ENCODE data around the gene HSD17B1.
"Not testable (repeated sequence)": the region's sequence is repeated elsewhere in the genome, so short reads cannot be mapped to it uniquely, and the experiment has no call there.

Gene HSD17B1, protein sequence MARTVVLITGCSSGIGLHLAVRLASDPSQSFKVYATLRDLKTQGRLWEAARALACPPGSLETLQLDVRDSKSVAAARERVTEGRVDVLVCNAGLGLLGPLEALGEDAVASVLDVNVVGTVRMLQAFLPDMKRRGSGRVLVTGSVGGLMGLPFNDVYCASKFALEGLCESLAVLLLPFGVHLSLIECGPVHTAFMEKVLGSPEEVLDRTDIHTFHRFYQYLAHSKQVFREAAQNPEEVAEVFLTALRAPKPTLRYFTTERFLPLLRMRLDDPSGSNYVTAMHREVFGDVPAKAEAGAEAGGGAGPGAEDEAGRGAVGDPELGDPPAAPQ

DNA sequence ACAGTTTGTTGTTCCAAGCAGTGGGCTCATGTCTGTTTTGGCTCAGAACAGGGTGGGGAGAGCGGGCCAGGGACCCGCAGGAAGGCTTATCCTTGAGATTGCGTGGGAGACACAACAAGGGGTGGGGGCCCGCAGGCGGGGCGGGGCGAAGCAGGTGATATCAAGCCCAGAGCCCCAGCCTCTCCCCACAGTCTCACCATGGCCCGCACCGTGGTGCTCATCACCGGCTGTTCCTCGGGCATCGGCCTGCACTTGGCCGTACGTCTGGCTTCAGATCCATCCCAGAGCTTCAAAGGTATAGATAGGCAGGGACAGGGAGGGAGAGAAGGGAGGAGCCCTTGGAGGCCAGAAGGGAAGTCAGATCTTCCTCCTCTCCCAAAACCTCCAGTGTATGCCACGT lies at the start of gene HSD17B1:
TSS of gene HSD17B1 (plus strand) at position 188 of the 400 bp plus-strand sequence. CDS start at position 199, 11 bp downstream.
- not testable (repeated sequence) for DNase-seq (ENCODE audit: low read depth)

DNA sequence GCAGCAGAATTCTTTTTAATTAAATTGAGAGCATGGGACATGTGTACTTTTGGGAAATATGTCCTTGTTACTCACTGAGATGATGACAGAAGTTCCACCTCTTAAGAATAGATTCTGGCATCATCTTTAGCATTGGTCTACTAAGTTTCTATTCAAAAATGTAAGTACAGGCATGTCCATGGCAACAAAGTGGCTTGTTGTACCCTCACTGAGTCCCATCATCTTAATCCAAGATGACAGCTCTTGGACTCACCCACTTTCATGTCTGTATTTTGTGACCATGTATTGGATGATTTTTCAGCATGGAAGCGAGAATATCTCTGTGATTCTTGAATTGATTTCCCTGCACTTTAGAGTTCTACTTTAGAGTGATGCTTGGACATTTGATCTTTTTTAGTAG lies 49.8 kb upstream of the HSD17B1 start:
- no peak for DNase-seq (ENCODE audit: low read depth)

DNA sequence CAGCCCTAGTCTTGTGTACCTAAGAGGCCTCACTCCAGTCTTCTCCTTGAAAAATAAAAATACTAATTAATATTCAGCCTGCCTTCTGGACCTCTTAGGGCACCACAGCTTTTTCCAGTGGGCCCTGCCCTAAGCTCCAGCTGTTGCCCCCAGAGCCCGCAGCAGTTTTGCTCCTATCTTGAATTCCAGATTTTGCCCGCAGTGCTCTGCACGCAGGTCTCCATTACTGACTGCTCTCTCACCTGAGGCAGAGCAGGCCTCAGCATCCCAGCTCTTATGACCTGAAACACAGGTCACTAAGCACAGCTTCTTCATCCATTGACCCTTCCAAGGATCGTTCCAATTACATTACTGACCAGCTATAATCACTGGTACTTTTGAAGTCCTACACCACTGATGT lies 45.1 kb upstream of the HSD17B1 start:
- no peak for DNase-seq (ENCODE audit: low read depth)

DNA sequence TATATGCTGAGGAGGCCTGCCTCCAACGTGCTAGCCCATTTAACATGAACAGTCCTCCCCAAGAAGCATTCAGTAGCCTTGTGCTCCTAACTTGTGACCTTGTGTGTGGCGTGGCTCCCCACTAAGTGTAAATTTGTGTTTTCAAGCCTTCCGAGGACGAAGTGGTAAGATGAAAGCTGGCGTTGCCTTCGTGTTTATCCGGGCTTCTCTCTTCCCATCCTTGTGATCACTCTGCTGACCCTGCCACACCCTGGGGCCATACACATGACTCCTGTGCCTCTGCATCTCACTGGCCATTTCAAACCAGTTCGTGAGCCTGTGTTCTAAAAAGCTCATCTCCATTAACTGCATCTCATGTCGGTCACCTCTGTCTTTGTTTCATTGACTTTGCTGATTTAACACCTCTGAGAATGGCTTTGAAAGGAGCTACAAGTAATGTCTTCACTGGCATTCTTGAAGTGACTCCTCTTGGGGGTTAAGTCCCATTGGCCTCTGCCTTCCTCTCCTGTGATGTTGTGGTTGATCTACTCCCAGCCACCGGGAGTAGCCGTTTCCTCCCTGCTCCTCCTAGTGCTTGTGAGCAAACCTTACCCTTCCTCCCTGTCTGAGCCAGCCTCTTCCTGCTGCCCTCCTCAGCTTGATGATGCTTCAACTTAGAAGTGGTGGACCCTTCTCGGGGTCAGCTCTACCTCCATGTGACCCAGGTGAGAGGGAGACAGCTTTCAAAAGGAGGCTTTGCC lies 44.1 kb upstream of the HSD17B1 start:
- no peak for DNase-seq (ENCODE audit: low read depth)

DNA sequence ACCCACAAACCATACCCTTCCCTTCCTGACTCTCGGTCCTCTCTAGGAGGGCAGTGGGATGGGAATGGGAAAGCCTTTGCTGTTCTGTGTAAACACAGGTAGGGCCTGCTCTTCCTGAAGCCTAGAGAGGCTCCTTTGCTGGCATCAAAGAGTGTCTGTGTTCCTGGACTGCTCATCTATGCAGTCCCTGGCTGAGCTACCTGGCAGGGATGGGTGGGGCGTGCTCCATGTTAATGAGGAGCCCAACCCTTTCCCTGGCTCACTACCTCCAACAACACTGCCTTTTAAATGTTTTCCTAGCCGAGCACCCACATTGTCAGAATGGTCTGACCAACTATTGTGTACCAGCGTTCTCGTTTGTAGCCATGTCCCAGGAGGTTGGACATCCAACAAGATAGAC lies 43.3 kb upstream of the HSD17B1 start:
- DNase-seq (ENCODE audit: low read depth) = no peak

DNA sequence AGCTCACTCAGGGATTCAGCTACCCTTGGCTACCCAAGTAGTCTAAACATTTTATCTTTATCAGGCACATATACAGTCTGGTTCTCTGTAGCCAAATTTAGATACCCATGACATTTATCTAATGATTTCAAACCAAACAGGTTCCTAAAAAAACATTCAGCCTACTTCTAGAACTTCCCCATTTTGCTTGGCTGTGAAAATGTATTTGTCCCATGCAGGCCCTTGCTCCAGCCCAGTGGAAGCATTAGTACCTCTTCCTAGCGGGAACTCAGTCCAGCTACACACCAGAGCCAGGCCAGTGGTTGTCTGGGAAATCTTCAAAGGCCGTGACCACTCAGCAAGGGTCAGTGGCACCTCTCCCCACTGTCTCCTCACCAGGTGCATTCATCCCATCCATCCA lies 42.9 kb upstream of the HSD17B1 start:
- no peak for DNase-seq (ENCODE audit: low read depth)

DNA sequence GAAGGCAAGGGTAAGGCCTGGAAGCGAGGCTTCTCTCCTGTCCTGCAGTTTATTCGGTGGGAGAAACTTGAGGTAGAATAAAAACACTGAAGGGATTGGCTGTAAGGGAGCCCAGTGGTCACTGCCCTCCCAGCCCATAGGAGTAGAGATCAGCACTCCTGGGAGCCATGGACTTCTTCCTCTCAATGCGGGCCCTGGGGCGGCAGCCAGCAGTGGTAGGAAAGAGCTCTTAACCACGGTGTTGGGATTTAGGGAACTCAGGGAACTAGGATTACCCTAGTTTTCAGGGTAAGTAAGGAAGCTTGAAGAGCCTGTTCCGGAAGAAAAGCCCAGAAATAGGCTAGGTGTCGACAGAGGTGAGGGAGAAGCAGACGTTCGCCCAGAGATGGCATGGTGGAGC lies 40.5 kb upstream of the HSD17B1 start:
- DNase-seq (ENCODE audit: low read depth) = no peak

DNA sequence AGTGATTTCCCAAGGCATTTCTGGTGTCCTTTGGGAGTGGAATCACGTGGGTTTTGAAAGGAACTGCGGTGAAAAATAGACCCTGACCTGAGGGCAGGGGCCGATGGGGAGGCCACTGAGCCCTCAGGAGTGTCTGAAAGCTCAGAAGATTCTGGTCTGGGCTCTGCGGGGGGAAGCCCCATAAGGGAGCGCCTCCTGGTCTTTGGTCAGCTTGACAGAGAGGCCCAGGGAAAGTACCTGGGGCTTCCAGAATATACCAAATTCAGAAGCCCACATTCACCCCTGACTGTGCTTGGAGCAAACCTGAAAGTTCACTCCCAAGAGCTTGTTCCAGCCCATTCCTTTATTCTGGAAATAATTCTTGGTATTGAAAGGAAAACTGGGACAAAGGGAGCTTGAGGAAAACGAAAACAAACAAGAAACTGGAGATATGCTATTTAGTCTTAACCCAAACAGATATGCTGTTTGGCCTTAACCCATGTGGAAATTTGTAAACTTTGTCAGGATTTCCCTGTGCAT lies 39.9 kb upstream of the HSD17B1 start:
- no peak for DNase-seq (ENCODE audit: low read depth)

DNA sequence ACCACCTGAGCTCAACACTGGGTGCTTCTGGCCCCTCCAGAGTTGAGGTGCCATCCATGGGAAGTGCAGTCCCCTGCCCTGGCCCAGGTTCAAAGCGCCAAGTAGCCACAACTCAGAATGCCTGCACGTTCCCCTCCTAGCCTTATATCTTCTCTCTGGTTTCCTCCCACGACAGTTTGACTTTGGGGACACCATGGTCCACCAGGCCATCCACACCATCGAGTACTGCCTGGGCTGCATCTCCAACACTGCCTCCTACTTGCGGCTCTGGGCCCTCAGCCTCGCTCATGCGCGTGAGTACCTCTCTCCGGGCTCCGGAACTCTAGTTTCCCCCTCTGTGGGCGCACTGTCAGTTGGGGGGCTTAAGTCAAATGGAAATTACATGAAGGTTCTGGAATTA lies 39.0 kb upstream of the HSD17B1 start:
- DNase-seq (ENCODE audit: low read depth) = no peak

DNA sequence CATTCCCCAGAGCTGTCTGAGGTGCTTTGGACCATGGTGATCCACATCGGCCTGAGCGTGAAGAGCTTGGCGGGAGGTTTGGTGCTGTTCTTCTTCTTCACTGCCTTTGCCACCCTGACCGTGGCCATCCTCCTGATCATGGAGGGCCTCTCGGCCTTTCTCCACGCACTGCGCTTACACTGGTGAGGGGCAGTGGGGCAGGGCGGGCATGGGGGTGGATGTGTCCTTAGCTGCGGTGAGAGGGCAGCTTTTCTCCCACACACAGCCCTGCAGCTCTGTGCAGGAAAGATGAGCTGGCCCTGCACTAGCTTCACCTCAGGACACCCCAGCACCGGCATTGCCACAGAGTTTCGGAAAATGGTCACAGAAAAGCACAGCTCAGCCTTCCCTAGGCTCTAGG lies 38.4 kb upstream of the HSD17B1 start:
- DNase-seq (ENCODE audit: low read depth) = no peak

DNA sequence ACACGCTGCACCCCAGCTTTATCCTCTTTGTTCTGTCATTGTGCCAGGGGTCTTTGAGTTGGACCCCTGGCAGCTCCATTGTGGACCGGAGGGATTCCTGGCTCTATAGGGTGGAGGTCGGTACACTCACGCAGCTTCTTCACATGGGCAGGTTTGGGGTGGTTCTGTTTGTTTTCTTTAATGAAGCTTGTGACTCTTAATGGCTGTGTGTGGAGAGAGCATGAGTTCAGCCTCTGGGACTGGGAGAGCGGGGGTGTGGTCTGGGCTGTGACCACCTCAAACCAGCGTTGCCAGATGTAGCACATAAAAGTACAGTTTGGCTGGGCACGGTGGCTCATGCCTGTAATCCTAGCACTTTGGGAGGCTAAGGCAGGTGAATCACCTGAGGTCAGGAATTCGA lies 37.9 kb upstream of the HSD17B1 start:
- DNase-seq (ENCODE audit: low read depth) = no peak

DNA sequence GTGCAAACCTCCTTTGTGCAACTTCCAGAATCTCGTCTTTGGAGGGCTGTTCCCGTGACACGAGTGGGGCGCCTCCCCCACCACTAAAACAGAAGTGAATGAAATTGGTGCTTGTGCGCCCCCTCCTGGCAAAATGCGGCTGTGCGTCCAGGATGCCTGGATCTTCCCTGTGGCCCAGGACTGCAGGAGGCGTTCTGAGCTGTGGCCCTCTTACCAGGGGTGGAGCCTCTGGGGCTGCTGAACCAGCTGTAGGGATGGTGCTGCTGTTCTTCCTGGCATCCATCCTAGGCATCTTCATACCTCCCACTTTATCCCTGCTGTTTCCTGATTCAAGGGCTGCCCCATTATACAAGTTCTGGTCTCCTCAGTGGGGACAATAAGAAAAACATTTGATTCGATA lies 35.2 kb upstream of the HSD17B1 start:
- peak; percentile 72 for DNase-seq (ENCODE audit: low read depth)

DNA sequence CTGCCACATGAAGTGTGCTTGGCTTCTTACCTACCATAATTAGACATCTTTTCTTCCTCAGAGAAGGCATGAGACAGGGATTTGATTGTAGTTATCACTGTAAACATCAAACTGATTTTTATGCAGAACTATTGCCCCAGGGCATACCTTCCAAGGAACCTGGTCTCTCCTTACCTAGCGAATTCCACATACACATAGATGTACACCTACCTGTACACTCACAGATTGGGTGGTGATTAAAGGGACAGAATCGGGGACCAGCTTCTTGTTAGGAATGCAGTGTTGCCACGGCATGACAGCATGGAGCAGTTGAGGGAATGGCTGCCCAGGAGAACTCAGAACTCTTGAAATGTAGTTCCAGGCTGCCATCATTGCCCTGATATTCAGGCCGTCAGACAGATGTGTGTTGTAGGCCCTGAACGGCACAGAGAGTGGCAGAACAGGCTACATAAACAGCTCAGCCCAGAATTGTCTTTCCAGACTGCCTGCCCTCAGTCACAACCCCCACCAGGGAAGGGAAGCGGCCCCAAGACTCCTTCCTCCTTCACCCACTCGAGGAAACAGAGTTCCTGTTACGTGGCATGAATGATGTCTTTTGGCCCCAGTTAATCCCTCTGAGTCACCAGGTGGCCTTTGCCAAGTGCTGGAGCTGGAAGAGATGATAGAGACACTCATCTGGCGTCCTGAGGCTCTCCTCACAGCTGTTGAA lies 34.5 kb upstream of the HSD17B1 start:
- DNase-seq (ENCODE audit: low read depth) = no peak

DNA sequence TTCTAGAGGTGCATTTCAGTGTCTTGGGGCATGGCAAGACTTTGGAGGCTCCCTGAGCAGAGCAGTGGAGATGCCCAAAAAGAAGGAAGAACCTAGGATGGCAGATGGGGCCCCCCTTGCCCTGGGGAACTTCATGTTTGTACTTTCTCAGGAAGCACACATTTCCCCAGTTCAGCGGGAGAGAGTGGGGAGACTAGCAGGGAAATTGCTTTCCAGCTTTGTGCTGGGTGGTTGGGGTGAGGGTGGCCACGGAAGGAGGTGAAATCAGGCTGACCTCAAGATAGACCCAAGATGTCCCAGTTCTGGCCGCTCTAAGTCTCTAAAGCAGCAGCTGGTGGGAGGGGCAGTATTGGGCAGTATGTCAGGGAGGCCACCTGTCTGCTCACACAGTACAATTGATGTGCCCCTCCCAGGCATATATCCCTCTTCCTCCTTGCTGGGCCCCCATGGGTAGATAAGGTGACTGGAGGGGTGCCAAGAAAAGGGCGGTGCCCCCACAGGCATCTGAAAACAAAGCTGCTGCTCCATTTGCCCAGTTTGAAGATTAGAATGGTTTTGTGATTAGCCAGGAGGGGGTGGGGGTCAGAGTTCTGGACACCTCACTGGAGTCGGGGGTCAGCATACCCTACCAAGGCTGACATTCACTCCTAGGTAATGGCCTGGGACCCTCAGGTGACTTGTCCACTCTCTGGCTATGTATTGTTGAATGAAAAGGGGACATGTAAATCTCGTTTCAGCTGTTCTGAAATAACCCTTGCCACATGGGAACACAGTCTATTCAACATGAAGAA lies 33.8 kb upstream of the HSD17B1 start:
- DNase-seq (ENCODE audit: low read depth) = no peak

DNA sequence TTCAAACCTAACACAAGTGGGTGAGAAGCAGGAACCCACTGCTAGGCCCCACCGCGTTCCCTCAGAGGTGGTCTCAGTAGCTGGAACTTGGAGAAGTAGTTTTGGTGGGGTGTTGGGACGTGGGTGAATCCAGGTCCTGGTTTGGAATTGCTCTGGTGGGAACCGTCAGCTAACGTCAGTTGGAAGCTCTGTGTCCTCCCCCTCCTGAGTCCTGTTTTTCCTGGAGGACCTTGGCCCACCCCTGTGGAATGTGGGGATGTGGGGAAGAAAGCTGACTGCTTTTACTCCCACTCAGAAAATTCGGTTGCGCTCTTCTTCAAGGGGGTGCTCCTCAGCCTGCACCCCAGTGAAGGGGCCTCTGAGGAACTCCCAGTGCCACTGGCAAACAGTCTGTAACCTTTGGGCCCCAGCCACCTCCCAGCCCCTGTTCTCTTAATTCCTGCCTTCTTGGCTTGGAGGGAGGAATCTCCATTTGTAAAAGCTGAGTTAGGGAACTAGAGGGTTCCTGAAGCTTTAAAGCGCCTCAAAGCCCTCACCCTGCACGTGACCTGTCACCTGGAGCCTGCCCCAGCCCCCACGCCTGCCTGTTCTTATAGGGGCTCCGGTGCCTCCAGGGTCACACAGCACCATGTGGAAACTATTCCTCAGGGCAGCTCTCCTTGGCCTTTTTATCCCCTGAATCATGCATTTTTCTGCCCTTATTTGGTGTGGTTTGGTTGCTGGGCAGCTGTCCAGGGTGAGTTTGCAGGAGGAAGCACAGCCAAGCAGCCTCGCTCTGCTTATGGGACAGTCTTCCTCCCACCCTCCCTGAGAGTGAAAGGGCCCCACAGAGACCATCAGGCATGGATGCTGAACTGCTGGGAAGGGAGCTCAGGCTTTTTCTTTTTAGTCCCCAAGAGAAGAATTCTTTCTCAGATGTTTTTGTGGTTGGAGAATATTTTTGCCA lies 32.9 kb upstream of the HSD17B1 start:
- DNase-seq (ENCODE audit: low read depth) = no peak

DNA sequence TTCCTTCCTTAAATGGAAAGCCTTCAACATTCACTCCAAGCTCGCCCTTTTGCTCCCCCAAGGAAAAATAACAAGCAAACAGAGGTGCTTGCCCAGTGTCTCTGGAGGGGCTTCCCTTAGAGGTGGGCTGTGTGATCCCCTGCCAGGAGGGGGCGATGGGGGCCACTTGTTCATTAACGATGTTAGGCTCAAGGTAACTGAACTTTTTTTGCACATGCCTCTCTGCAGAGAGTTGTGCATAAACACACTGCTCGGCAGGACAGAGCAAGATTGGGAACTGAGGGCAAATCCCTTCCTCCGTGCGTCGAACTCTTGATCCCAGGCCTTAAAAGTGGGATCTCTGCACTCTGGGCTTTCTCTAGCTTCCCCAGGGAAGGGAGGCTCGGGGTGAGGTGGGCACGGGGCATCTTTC lies 32.2 kb upstream of the HSD17B1 start:
- DNase-seq (ENCODE audit: low read depth) = no peak

DNA sequence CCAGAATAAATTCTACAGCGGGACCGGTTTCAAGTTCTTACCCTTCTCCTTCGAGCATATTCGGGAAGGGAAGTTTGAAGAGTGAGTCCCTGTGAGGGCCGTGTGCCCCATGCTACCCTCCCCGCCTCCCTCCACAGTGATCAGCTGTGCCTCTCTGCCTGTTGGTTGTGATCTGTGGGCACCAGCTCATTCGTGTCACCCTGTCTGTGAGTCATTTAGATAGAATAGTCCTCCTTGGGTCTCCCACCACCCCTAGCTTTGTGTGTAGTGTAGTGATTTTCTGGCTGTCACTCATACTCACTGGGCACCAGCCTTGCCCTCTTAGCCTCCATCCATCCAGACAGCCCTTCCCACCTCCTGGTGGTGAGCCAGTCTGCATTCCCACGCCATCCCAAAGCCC lies 31.7 kb upstream of the HSD17B1 start:
- no peak for DNase-seq (ENCODE audit: low read depth)

DNA sequence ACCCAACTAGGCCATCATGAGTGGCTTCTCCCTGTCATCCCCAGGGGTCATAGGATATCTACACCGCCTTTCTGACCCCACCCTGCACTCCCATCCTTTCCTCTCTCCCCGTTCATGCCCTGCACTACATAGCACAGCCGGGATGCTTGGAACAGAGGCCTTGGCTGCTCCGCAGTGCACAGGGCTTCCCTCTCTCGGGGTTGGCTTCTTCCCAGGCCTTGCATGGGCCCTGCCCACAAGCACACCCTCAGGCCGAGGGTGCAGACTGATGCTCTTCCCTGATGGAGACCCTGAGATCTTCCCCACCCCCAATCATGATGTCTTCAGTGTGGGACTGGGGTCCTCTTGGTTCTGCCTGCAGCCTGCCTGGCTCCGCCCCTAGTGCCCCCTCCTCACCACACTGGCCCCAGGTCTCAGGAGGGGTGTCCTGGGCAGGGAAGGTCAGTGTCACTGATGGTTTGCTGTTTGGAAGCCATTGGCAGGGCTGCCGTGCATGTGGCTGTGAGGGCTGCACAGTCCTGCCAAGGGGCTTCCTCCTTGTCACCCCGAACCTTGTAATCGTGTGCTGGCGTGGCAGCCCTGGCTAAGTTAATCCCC lies 31.0 kb upstream of the HSD17B1 start:
- DNase-seq (ENCODE audit: low read depth) = no peak

DNA sequence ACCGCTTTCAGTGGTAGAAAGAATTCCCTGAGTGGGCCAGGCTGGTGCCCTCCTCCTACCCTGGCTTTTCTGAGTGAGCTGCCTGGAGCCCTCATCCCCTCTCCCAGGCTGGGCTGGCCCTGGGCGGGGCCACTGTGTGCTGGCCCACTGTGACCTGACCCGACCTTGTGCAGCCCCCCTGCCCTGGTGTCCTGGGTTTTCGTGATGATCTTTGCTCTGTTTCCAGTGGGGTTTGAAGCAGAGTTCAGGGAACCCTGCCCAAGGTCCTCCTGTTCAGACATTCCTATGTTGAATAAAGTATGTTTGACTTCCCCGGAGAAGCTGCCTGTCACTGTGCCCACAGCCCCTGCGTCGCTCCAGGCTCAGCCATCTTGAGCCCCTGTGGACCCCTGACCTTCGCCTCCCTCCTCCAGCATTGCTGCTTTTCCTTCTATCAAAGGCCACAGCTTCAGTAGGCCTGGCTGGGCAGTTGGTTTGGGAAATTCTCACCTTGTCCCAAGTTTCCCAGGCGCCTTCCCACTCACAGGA lies 30.4 kb upstream of the HSD17B1 start:
- no peak for DNase-seq (ENCODE audit: low read depth)

DNA sequence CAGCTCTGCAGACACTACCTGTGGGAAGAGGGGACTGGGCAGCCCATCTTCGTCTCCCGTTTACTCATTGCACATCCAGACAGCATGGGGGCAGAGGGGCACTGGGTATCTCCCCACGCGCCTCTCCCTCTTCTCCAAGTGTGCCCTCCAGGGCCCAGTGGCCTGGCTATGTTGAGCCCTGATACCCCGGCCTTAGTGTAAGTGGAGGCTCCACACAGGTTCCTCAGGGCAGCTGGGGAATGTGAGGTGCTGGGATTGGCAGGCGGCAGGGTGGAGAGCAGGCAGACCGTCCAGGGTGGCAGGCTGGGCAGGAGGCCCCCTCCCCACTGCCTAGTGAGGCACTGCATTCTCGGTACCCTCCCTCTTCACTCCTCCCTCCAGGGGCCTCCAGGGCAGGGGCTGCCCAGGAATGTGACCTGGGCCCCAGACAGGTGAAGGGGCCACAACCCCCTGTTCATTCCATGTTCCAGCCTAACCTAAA lies 29.9 kb upstream of the HSD17B1 start:
- no peak for DNase-seq (ENCODE audit: low read depth)
